Measurements from ENCODE around the gene CHRNA1.
"Not testable (repeated sequence)": the region's sequence is repeated elsewhere in the genome, so short reads cannot be mapped to it uniquely, and the experiment has no call there.

The CHRNA1 gene

DNA sequence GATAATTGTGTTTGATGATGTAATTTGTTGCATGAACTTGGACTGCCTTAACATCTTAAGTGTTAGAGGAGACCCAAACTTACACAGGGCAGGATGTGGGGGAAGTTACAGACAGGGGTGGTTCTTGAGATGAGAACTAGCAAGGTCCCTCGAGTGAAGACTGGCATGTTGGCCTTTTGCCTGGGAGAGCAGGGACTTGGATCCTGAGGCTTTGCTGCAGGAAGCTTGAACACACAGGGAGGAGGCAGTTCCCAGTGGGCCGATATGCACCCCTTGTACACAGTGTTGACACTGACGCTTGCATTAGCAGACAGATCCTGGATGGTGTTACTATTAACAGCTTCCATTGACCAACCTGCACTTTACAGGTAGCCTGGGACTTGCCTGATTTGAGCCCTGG, 47.5 kb downstream of the CHRNA1 start:
- DNase-seq (ENCODE audit: low read depth), result no peak

GRCh38 chr2:174713686-174714085, 50.6 kb downstream of the CHRNA1 start:
- no peak for DNase-seq (ENCODE audit: low read depth)

- no peak for DNase-seq (ENCODE audit: low read depth)
Observed at GRCh38 chr2:174711206-174711605, 53.1 kb downstream of the CHRNA1 start.

GRCh38 chr2:174709416-174710004, 54.8 kb downstream of the CHRNA1 start:
- not testable (repeated sequence) for DNase-seq (ENCODE audit: low read depth)

- DNase-seq (ENCODE audit: low read depth), result no peak
Observed at GRCh38 chr2:174708713-174709112, 55.6 kb downstream of the CHRNA1 start.

GRCh38 chr2:174705321-174705720, 59.0 kb downstream of the CHRNA1 start:
- no peak for DNase-seq (ENCODE audit: low read depth)

DNA sequence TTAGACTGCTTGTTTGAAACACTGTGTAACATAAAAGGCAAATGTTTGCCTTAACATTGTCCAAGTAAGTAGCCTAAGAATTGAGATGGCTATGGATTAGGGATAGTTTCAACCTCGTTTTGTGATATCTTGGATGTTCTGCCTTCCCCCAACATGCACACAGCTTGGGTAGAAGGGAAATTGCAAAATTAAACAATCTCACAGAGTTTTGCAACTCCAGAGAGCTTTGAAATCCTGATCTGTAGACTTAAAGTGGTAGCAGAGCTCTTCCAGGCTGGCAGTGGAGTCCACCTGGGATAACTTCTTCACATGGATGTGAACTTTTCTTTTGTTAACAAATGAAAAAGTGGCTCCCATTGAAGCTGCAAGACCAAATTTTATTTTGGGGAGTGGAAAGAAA, 59.6 kb downstream of the CHRNA1 start:
- no peak for DNase-seq (ENCODE audit: low read depth)

DNA sequence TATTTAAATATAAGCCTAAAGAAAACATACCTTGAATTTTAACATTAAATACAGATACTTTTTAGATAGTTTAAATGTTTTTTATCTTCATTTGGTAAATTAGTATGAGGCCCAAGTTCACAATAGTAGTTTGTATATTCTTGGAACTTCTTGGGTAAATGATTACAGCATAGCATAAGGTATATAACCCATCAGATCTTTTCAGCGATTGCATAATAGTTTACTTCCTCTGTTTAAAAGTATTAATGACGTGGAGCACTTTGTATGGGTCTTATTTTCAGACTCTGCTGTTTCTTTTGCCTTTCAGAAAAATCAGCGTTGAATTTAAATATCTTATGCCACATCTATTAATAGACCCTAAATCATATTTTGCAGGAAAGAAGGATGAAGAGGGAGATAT, 60.2 kb downstream of the CHRNA1 start:
- no peak for DNase-seq (ENCODE audit: low read depth)

GRCh38 chr2:174703430-174703829, 60.8 kb downstream of the CHRNA1 start:
- no peak for DNase-seq (ENCODE audit: low read depth)

GRCh38 chr2:174702541-174702940, 61.7 kb downstream of the CHRNA1 start:
- no peak for DNase-seq (ENCODE audit: low read depth)

- peak; percentile 36 for DNase-seq (ENCODE audit: low read depth)
Observed at GRCh38 chr2:174699993-174700766, 64.1 kb downstream of the CHRNA1 start.
